Gastroesophageal sphincter (tissue), 4 donors: Measurements from ENCODE around the gene BTBD16. TPM values are rescaled to one million over a fixed set of nuclear protein-coding genes. Genes with fewer than 3 reads are reported as not detected.
A peak's percentile ranks its signal among the peaks of the same experiment; 100 is the strongest.

Source experiments
- ATAC-seq: fragments of 150-250 bp; one replicate; pipeline ENCODE4 v1.9.1; 2016; ENCODE audit warnings: mild to moderate bottlenecking, moderate library complexity
- H3K27ac ChIP-seq, 4 donors: fragments of 200-600 bp; sonication (generic) in 3 of 4; 1 replicate in 3 of 4; 2 replicates in 1 of 4; pipeline ENCODE4 v1.5.1; 2016 to 2019
- H3K27me3 ChIP-seq: fragments of 200-600 bp; sonication (generic); one replicate; pipeline ENCODE4 v1.5.1; 2019
- H3K36me3 ChIP-seq, 2 donors: fragments of 200-600 bp; sonication (generic); one replicate each; pipeline ENCODE4 v1.5.1; 2019; ENCODE audit warnings: control low read depth in 1 of 2
- H3K4me1 ChIP-seq, 3 donors: fragments of 200-600 bp; sonication (generic); 1 replicate in 2 of 3; 2 replicates in 1 of 3; pipeline ENCODE4 v1.5.1; 2016 to 2019; ENCODE audit warnings: control low read depth in 2 of 3
- H3K4me3 ChIP-seq, 2 donors: fragments of 200-600 bp; sonication (generic); one replicate each; pipeline ENCODE4 v1.5.1; 2019; ENCODE audit warnings: mild to moderate bottlenecking in 1 of 2, moderate library complexity in 1 of 2
- H3K9me3 ChIP-seq, 3 donors: fragments of 200-600 bp; sonication (generic); one replicate each; pipeline ENCODE4 v1.5.1; 2017 to 2019; ENCODE audit warnings: control low read depth in 2 of 3
- EP300 ChIP-seq: sonication (generic); formaldehyde crosslinking; IDR thresholded peaks from one replicate; pipeline ENCODE4 v1.6.1; 2017; ENCODE audit warnings: antibody characterized with exemption, mild to moderate bottlenecking
- POLR2A ChIP-seq, 2 donors: fragments of 450-650 bp; IDR thresholded peaks; one replicate each; pipeline ENCODE4 v1.6.1; 2017; ENCODE audit warnings: antibody characterized with exemption in 2 of 2, mild to moderate bottlenecking in 2 of 2, moderate library complexity in 1 of 2
- POLR2AphosphoS5 ChIP-seq: sonication (generic); formaldehyde crosslinking; IDR thresholded peaks from one replicate; pipeline ENCODE4 v1.6.1; 2017; ENCODE audit warnings: antibody characterized with exemption
- WGBS, 2 donors: methylation state at CpG; one replicate each; pipeline ENCODE4 v1.1.5; 2018; ENCODE audit warnings: low coverage in 1 of 2; 5-methylcytosine and 5-hydroxymethylcytosine counted together
- total RNA-seq, 4 donors: library from RNA; depleted of rRNA; stranded (reverse); fragments of >200 nt; gene quantifications; one replicate each; pipeline ENCODE4 v1.1.0, GENCODE V29; 2016
- TF ChIP-seq, protein P1 (sequence below), 4 experiments: fragments of 200-600 bp in 2 of 4; fragments of 450-650 bp in 2 of 4; sonication (generic) in 1 of 4; IDR thresholded peaks; one replicate each; pipeline ENCODE4 v1.5.1; 2017 to 2019; ENCODE audit warnings: antibody characterized with exemption in 4 of 4, mild to moderate bottlenecking in 2 of 4, moderate library complexity in 2 of 4

BTBD16 gene
- total RNA-seq, 4 donors from 2014 or later: not detected

DNA sequence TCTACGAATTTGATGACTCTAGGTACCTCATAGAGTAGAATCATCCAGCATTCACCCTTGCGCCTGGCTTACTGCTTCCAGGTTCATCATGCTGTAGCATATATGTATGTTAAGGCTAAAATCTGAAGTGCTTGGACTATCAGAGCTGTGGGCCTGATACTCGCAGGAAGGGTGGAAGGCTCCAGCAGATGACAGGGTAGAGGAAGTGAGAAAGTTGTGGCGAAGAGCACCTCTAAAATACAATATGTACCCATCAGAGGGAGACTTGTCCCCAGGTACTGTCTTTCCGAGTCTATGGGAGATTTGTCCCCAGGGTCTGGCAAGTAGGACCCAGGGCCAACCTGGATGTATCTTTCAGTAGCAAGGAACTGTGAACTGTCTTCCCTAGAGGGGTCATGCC lies 55.3 kb downstream of the BTBD16 start:
- H3K9me3 ChIP-seq: no peaks in the 10 kb centered on the region
- TF ChIP-seq EP300 (no peak), POLR2AphosphoS5 (no peak), POLR2A (IDR thresholded peaks at IDR 0.05) (no peak)
- TF ChIP-seq, protein P1, sequence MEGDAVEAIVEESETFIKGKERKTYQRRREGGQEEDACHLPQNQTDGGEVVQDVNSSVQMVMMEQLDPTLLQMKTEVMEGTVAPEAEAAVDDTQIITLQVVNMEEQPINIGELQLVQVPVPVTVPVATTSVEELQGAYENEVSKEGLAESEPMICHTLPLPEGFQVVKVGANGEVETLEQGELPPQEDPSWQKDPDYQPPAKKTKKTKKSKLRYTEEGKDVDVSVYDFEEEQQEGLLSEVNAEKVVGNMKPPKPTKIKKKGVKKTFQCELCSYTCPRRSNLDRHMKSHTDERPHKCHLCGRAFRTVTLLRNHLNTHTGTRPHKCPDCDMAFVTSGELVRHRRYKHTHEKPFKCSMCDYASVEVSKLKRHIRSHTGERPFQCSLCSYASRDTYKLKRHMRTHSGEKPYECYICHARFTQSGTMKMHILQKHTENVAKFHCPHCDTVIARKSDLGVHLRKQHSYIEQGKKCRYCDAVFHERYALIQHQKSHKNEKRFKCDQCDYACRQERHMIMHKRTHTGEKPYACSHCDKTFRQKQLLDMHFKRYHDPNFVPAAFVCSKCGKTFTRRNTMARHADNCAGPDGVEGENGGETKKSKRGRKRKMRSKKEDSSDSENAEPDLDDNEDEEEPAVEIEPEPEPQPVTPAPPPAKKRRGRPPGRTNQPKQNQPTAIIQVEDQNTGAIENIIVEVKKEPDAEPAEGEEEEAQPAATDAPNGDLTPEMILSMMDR (IDR thresholded peaks at IDR 0.05): no peak
- no peaks in the 10 kb centered on the region for H3K4me1 ChIP-seq
- no peak for ATAC-seq
- 83 to 85% methylated on average over 3 to 5 of the region's 5 CpGs for WGBS, 2 donors
- H3K27ac ChIP-seq: no peak overlapping the region
- H3K36me3 ChIP-seq: no peaks in the 10 kb centered on the region
- H3K27me3 ChIP-seq: no peaks in the 10 kb centered on the region
- H3K4me3 ChIP-seq: no peak overlapping the region

DNA sequence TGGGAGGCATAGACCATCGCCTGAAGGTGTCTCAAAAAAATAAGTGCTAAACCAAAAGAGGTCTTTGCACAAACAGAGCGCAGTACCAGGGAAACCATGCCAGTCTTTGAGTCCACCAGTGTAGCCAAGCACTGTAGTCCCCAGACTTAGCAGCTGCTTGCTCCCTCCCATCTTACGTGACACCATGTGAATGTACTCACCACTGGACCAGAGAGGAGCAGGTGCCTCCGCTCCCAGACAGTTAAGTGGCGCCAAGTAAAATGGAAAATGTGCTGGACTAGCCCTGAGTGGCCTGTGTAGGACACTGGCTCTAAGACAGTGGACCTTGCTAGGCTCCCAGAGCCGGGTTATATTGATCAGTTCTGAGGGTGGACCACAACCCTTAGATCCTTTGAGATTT lies 55.7 kb downstream of the BTBD16 start:
- Histone ChIP-seq H3K36me3 (no peaks in the 10 kb centered on the region), H3K27ac (no peak overlapping the region), H3K27me3 (no peaks in the 10 kb centered on the region), H3K9me3 (no peaks in the 10 kb centered on the region), H3K4me3 (no peak overlapping the region), H3K4me1 (no peaks in the 10 kb centered on the region)
- 89 to 100% methylated on average over 2 to 6 of the region's 6 CpGs for WGBS, 2 donors
- no peak for ATAC-seq
- TF ChIP-seq POLR2AphosphoS5: no peak
- TF ChIP-seq, protein P1 (IDR thresholded peaks at IDR 0.05): no peak
- TF ChIP-seq POLR2A (IDR thresholded peaks at IDR 0.05): no peak

DNA sequence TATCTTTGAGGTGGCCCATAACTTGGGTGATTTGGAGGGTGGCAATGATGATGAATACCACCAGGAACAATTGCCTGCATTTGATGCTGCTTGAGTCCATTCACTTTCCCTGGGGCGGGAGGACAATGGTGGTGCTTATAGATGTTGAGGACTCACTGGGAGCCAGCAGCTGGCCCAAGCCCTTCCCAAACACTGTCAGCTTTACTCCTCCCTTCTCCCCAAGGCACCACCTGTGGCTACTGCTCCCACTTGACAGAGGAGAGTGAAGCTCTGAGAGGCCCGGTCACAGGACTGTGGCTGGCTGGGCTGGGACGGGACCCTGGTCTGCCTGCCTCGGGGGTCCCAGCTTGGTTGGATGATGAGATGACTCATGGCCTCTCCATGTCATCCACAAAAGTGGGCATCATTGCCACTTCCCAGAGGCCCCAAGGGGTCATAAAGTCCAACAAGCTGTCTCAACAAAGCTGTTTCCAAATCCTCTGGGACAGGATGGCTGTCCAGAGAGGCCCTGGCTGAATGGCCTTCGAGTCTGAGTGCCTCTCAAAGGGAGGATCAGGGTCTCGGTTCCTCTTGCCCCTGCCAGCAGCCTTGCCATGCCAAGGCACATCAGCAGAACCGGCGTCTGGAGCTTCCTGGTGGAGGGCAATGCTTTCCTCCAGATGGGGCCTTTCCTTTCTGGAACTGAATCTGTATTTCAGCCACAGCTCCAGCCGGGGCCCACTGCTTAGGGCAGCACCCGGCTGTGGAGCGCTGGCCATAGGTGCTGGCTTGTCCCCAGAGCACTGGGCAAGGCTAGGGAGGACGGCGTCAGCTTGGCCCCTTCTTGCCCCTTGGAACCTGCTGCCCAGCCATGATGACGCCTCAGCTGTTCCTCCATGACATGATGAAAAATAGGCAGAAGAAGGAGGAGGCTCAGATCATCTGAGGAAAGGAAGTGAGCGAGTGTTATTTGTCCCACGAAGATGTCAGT lies 56.4 kb downstream of the BTBD16 start:
- no peaks in the 10 kb centered on the region for H3K27me3 ChIP-seq
- 91% methylated on average over 4 of the region's 16 CpGs; no CpG with 5 or more reads in 1 of the 2 donors for WGBS, 2 donors
- ATAC-seq: no peak
- H3K36me3 ChIP-seq: no peaks in the 10 kb centered on the region
- no peak overlapping the region for H3K4me3 ChIP-seq
- no peak overlapping the region for H3K27ac ChIP-seq
- H3K9me3 ChIP-seq: no peaks in the 10 kb centered on the region
- H3K4me1 ChIP-seq: no peaks in the 10 kb centered on the region
- TF ChIP-seq, protein P1 (IDR thresholded peaks at IDR 0.05): no peak
- no peak for TF ChIP-seq POLR2AphosphoS5

DNA sequence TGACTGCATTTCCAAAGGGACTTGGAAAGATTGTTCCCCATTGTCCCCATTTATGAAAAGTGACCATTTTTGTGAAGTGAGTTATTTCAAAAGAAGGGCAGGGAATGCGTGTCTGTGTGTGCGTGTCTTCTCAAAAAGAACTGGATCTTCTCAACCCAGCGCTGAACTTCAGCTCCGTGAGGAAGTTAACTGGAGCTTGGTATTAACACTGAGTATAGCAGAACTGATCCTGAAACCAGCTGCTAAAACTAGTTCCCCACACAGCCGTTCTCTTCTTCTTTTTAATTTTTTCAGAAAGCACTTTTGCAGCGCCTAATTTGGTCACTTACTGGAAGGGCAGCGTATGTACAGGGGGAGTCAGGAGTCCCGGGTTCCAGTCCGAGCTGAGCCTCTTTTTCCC lies 57.6 kb downstream of the BTBD16 start:
- Histone ChIP-seq H3K36me3 (no peaks in the 10 kb centered on the region), H3K27me3 (no peaks in the 10 kb centered on the region), H3K9me3 (no peaks in the 10 kb centered on the region), H3K27ac (no peak overlapping the region), H3K4me3 (no peak overlapping the region), H3K4me1 (no peaks in the 10 kb centered on the region)
- peak; percentile 37 for ATAC-seq
- TF ChIP-seq, protein P1 (IDR thresholded peaks at IDR 0.05): no peak
- TF ChIP-seq EP300 (no peak), POLR2AphosphoS5 (no peak), POLR2A (IDR thresholded peaks at IDR 0.05) (no peak)
- 70 to 90% methylated on average over 6 to 9 of the region's 9 CpGs for WGBS, 2 donors

DNA sequence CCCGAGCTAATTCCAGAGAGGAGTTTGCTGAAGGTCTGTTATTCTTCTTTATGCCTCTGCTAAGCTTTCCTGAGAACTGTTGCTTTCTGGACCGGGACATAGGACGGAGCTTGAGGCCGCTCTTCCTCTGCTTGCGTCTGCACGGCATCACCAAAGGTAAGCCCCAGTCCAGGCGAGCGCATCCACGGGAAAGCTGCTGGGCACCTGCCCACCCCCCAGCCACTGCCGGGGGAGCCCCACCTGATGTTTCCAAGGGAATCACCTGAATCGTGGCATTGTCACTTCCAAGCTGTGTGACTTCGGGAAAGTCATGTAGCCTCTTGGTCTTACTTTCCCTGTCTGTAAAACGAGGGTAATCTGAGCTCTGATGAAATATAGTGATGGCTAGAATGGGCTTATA lies 58.3 kb downstream of the BTBD16 start:
- ATAC-seq: no peak

More for the DNA sequence above, 58.3 kb downstream of the BTBD16 start:
- WGBS, 2 donors: 73 to 89% methylated on average over 3 to 7 of the region's 13 CpGs
- TF ChIP-seq, protein P1 (IDR thresholded peaks at IDR 0.05): no peak
- TF ChIP-seq POLR2AphosphoS5: no peak
- TF ChIP-seq POLR2A (IDR thresholded peaks at IDR 0.05): no peak
- Histone ChIP-seq H3K9me3 (no peaks in the 10 kb centered on the region), H3K27me3 (no peaks in the 10 kb centered on the region), H3K4me1 (no peaks in the 10 kb centered on the region), H3K36me3 (no peaks in the 10 kb centered on the region), H3K4me3 (no peak overlapping the region), H3K27ac (no peak overlapping the region)
